GM12878 (cell line): ENCODE data around the gene ATG10. TPM values are rescaled to one million over a fixed set of nuclear protein-coding genes. Genes with fewer than 3 reads are reported as not detected.

Source experiments
- ATAC-seq: fragments of 200-7000 bp; cut with Tn5 transposase; 3 replicates; pipeline ENCODE4 v1.9.1; 2020; ENCODE audit warnings: mild to moderate bottlenecking, moderate library complexity
- BruUV-seq: library from RNA; stranded (reverse); fragments of 400-500 nt; replicated peaks from 2 replicates; lab custom pipeline; 2021; lab: Mats Ljungman, UMichigan
- CTCF ChIA-PET: fragments of 300-600 bp; sonication (Branson Sonifier 250); formaldehyde crosslinking; extraction: SDS; loops from one replicate; lab custom pipeline; 2021; ENCODE audit warnings: inconsistent platforms; lab: Yijun Ruan, JAX
- POLR2A ChIA-PET: fragments of 350-600 bp; formaldehyde crosslinking; extraction: SDS; loops from one replicate; lab custom pipeline; 2021; ENCODE audit warnings: inconsistent platforms; lab: Charles Lee
- RAD21 ChIA-PET: fragments of 300-600 bp; sonication (Branson Sonifier 250); formaldehyde crosslinking; loops from one replicate; lab custom pipeline; 2023; ENCODE audit warnings: antibody characterized with exemption; ENCODE audit not compliant: unreplicated experiment; lab: Charles Lee
- SMC1A ChIA-PET: fragments of 300-600 bp; sonication (Branson Sonifier 250); formaldehyde crosslinking; loops from one replicate; lab custom pipeline; 2023; ENCODE audit not compliant: unreplicated experiment, uncharacterized antibody; lab: Charles Lee
- DNase-seq: peaks from one replicate; pipeline ENCODE4 v3.0.0-alpha.2; 2011; ENCODE audit warnings: low read depth, low spot score
- FAIRE-seq: peaks from 3 replicates; lab custom pipeline; 2011; peaks lifted over from hg19 to GRCh38; lab: Jason Lieb, UNC
- H2AFZ ChIP-seq: 2 replicates; pipeline ENCODE4 v1.6.0; 2011; ENCODE audit warnings: low read depth, low read length, control low read depth; ENCODE audit not compliant: control insufficient read depth
- H3K27ac ChIP-seq: 2 replicates; pipeline ENCODE4 v1.5.1; 2011; ENCODE audit warnings: control low read depth; ENCODE audit not compliant: control insufficient read depth, insufficient read depth
- H3K27me3 ChIP-seq, 2 experiments: replicated peaks in 1 of 2; 2 replicates each; pipeline versions ENCODE4 v1.6.0 to v1.6.1; 2011; ENCODE audit warnings: low read length in 1 of 2; ENCODE audit not compliant: control insufficient read depth in 2 of 2, insufficient read depth in 2 of 2
- H3K36me3 ChIP-seq, 2 experiments: 2 replicates each; pipeline ENCODE4 v1.5.1; 2011; ENCODE audit warnings: low read length in 1 of 2; ENCODE audit not compliant: control insufficient read depth in 2 of 2, insufficient read depth in 2 of 2
- H3K4me1 ChIP-seq: 2 replicates; pipeline ENCODE4 v1.6.1; 2011; ENCODE audit warnings: mild to moderate bottlenecking, low read length, moderate library complexity, mixed read lengths; ENCODE audit not compliant: control insufficient read depth, insufficient read depth
- H3K4me2 ChIP-seq: 2 replicates; pipeline ENCODE4 v1.6.0; 2011; ENCODE audit warnings: control low read depth; ENCODE audit not compliant: control insufficient read depth, insufficient read depth
- H3K4me3 ChIP-seq: fragments of 200-600 bp; sonication (generic); 2 replicates; pipeline ENCODE4 v1.5.1; 2016
- H3K79me2 ChIP-seq: 2 replicates; pipeline ENCODE4 v1.6.0; 2011; ENCODE audit warnings: low read length; ENCODE audit not compliant: control insufficient read depth, insufficient read depth
- H3K9ac ChIP-seq: 2 replicates; pipeline ENCODE4 v1.8.0; 2011; ENCODE audit warnings: low read length, control low read depth, mixed read lengths; ENCODE audit not compliant: control insufficient read depth, insufficient read depth
- H3K9me3 ChIP-seq: replicated peaks from 3 replicates; pipeline ENCODE4 v1.5.1; 2011; ENCODE audit warnings: mild to moderate bottlenecking, low read length; ENCODE audit not compliant: control insufficient read depth, insufficient read depth
- H4K20me1 ChIP-seq: 2 replicates; pipeline ENCODE4 v1.6.0; 2011; ENCODE audit not compliant: control insufficient read depth, insufficient read depth
- ATF7 ChIP-seq: fragments of 450-650 bp; IDR thresholded peaks from 2 replicates; pipeline ENCODE4 v1.6.1; 2016; ENCODE audit warnings: low read depth, mild to moderate bottlenecking
- E2F4 ChIP-seq: IDR thresholded peaks from 2 replicates; pipeline ENCODE4 v1.6.1; 2012; ENCODE audit warnings: low read depth, low read length, improper control_type of control experiment
- GATAD2B ChIP-seq: fragments of 450-650 bp; conservative IDR thresholded peaks from 2 replicates; pipeline ENCODE4 v1.6.1; 2017; ENCODE audit warnings: low read depth, mild to moderate bottlenecking, moderate library complexity
- REST ChIP-seq: IDR thresholded peaks from 2 replicates; pipeline ENCODE4 v1.6.1; 2012; ENCODE audit warnings: mild to moderate bottlenecking, low read depth, low read length
- SIX5 ChIP-seq: IDR thresholded peaks from 2 replicates; pipeline ENCODE4 v1.6.1; 2011; ENCODE audit warnings: mild to moderate bottlenecking, low read depth, low read length, moderate library complexity; ENCODE audit not compliant: severe bottlenecking
- SKIL ChIP-seq: fragments of 450-650 bp; IDR thresholded peaks from 2 replicates; pipeline ENCODE4 v1.6.1; 2017; ENCODE audit warnings: mild to moderate bottlenecking, low read depth, inconsistent platforms; ENCODE audit not compliant: poor library complexity, severe bottlenecking
- WGBS: methylation state at CpG from one replicate; pipeline ENCODE4 v1.1.6; 2016; ENCODE audit warnings: low lambda C conversion rate; ENCODE audit not compliant: insufficient replicate concordance, insufficient coverage; ENCODE audit errors: missing lambda C conversion rate; 5-methylcytosine and 5-hydroxymethylcytosine counted together
- in situ Hi-C: fragments of 300-500 bp; cut with MboI; formaldehyde crosslinking; loops from 9 replicates; pipeline ENCODE4 v1.14.3; 2018; ENCODE audit warnings: mixed read lengths
- intact Hi-C: fragments of 100-400 bp; cut with micrococcal nuclease; formaldehyde crosslinking; loops from one replicate; pipeline ENCODE4 v1.14.2; 2022; ENCODE audit not compliant: unreplicated experiment
- polyA plus RNA-seq, 11 experiments: library from polyadenylated mRNA; depleted of rRNA in 4 of 11; unstranded in 6 of 11; stranded (reverse) in 5 of 11; fragments of >200 nt; fragmentation: Nextera tagmentation in 4 of 11; fragmentation: Illumina TruSeq in 1 of 11; extraction: Ambion mirVana in 4 of 11; extraction: Trizol in 1 of 11; gene quantifications; 1 replicate in 1 of 11; 2 replicates in 10 of 11; pipeline versions ENCODE4 v1.2.1 to v1.2.3, GENCODE V29; 2011 to 2016; ENCODE audit warnings: inconsistent platforms in 2 of 11, missing spikeins in 2 of 11, low read depth in 1 of 11
- total RNA-seq, 4 experiments: library from RNA; depleted of rRNA in 3 of 4; stranded (reverse); fragments of >200 nt in 3 of 4; fragmentation: Illumina TruSeq in 1 of 4; extraction: Trizol in 1 of 4; gene quantifications; 2 replicates each; pipeline versions ENCODE4 v1.2.1 to v1.2.3, GENCODE V29; 2013 to 2021
- TF ChIP-seq, protein P1 (sequence below): fragments of 450-650 bp; formaldehyde crosslinking; IDR thresholded peaks from 2 replicates; pipeline ENCODE4 v1.4.0; 2020; ENCODE audit warnings: mild to moderate bottlenecking, moderate library complexity

ATG10 gene
- total and polyA plus RNA-seq, 10 of the 15 experiments (the other 5 are each of a cell fraction or from before 2014, with no cell fraction given): 3.8 to 14.4 (median 6.5) TPM

DNA sequence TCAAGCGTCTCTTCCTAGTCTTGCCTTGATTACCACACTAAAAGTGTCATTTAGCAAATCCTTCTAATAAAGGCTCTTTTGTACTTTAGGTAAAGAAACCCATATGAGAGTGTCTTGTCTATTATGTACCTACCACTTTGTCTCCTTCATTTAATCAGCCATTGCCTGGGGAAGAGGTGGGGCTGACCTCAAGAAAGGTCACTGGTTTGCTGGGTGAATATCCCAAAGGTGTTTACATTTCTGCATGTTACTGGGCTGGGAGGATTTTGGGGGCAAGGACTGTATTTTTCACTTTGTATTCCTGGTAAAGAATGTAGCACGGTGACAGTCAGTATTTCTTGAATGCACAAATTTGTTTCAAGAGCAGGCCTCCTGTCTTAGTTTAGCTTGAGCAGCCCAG lies 318.2 kb downstream of the ATG10 start:
- Histone ChIP-seq H4K20me1 (no peaks in the 10 kb centered on the region), H2AFZ (no peak overlapping the region)
- CTCF ChIA-PET: no interaction called here

More for the DNA sequence above, 318.2 kb downstream of the ATG10 start:
- intact Hi-C loops (no loop called here), in situ Hi-C loops (no loop called here)
- no peak overlapping the region for H3K27ac ChIP-seq
- WGBS: 97% methylated on average over 2 of the region's 2 CpGs
- ChIA-PET RAD21 (no interaction called here), POLR2A (no interaction called here), SMC1A (no interaction called here)
- DNase-seq (no peak), ATAC-seq (no peak), FAIRE-seq (no peak)
- TF ChIP-seq SIX5 (no peak), REST (no peak), E2F4 (no peak), SKIL (no peak), ATF7 (no peak), GATAD2B (no peak)
- TF ChIP-seq, protein P1, sequence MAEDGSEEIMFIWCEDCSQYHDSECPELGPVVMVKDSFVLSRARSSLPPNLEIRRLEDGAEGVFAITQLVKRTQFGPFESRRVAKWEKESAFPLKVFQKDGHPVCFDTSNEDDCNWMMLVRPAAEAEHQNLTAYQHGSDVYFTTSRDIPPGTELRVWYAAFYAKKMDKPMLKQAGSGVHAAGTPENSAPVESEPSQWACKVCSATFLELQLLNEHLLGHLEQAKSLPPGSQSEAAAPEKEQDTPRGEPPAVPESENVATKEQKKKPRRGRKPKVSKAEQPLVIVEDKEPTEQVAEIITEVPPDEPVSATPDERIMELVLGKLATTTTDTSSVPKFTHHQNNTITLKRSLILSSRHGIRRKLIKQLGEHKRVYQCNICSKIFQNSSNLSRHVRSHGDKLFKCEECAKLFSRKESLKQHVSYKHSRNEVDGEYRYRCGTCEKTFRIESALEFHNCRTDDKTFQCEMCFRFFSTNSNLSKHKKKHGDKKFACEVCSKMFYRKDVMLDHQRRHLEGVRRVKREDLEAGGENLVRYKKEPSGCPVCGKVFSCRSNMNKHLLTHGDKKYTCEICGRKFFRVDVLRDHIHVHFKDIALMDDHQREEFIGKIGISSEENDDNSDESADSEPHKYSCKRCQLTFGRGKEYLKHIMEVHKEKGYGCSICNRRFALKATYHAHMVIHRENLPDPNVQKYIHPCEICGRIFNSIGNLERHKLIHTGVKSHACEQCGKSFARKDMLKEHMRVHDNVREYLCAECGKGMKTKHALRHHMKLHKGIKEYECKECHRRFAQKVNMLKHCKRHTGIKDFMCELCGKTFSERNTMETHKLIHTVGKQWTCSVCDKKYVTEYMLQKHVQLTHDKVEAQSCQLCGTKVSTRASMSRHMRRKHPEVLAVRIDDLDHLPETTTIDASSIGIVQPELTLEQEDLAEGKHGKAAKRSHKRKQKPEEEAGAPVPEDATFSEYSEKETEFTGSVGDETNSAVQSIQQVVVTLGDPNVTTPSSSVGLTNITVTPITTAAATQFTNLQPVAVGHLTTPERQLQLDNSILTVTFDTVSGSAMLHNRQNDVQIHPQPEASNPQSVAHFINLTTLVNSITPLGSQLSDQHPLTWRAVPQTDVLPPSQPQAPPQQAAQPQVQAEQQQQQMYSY: no peak
- no TSS peak for BruUV-seq
- H3K9ac ChIP-seq: no peak overlapping the region
- H3K79me2 ChIP-seq: no peaks in the 10 kb centered on the region
- H3K9me3 ChIP-seq: no peaks in the 10 kb centered on the region
- H3K4me1 ChIP-seq: no peaks in the 10 kb centered on the region
- H3K27me3 ChIP-seq: no peaks in the 10 kb centered on the region
- H3K36me3 ChIP-seq: no peaks in the 10 kb centered on the region
- H3K4me3 ChIP-seq: no peak overlapping the region
- no peak overlapping the region for H3K4me2 ChIP-seq
